NCI-H526 treated with DMSO at 0.1 percent for 48 hours (cell line): ENCODE measurements around the gene ELP4.
A peak's percentile ranks its signal among the peaks of the same experiment; 100 is the strongest.
"Not testable (repeated sequence)": the region's sequence is repeated elsewhere in the genome, so short reads cannot be mapped to it uniquely, and the experiment has no call there.

Experiments
- DNase-seq: peaks from one replicate; lab custom pipeline; 2025; lab: John Stamatoyannopoulos, UW

ELP4 gene, protein sequence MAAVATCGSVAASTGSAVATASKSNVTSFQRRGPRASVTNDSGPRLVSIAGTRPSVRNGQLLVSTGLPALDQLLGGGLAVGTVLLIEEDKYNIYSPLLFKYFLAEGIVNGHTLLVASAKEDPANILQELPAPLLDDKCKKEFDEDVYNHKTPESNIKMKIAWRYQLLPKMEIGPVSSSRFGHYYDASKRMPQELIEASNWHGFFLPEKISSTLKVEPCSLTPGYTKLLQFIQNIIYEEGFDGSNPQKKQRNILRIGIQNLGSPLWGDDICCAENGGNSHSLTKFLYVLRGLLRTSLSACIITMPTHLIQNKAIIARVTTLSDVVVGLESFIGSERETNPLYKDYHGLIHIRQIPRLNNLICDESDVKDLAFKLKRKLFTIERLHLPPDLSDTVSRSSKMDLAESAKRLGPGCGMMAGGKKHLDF

DNA sequence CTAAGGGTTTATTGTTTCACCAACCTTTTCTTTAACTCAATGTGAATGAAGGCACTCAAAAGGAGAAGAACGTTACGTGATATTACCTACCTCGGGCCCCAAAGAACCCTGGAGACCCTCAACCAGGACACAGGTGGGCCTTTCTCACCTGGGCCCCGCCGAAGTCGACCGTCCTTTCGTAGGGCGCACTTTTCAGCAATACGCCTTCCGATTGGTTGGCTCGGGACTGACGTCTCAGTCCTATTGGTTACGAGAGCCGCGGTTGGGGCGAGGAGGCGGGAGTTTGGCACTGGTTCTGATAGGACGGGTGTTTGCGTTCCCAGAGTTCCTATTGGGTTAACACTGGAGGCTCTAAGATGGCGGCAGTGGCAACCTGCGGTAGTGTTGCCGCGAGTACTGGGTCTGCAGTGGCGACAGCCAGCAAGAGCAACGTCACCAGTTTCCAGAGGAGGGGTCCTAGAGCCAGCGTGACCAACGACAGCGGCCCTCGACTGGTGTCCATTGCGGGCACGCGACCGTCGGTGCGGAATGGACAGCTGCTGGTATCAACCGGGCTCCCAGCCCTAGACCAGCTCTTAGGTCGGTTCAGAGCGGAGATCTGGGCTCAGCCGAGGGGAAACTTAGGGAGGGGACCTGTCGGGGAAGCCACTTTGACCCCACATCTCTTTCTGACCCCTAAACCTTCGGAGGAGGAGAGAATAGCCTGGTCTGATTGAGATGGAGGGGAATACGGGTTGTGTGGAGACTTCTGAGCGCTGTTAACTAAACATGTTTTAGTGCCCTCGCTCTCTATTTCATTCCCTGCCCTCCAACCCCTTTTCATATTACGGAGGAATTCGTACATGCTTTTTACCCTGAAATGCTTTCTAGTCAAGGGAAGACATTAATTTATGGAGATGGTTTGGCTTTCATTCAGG lies at the start of gene ELP4, which contains the start of gene IMMP1L:
TSS of gene ELP4 (plus strand) at position 339 of the 917 bp plus-strand sequence. CDS start at position 357, 18 bp downstream.
TSS of gene IMMP1L (minus strand) at position 194 of the 917 bp plus-strand sequence. CDS start 46,346 bp downstream, outside the sequence.
- DNase-seq = peak; percentile 99

DNA sequence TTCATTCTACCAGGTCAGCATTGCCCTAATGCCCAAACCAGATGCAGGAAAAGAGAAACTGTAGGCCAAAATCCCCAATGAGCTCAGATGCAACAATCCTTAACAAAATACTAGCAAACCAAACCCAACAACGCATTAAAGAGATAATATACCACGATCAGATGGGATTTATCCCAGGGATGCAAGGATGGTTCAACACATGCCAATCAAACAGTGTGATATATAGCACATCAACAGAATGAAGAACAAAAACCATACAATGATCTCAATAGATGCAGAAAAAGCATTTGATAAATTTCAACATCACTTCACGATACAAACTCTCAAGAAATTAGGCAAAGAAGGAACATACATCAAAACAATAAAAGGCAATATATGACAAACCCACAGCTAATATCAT lies 45.1 kb upstream of the ELP4 start:
- DNase-seq = no peak

DNA sequence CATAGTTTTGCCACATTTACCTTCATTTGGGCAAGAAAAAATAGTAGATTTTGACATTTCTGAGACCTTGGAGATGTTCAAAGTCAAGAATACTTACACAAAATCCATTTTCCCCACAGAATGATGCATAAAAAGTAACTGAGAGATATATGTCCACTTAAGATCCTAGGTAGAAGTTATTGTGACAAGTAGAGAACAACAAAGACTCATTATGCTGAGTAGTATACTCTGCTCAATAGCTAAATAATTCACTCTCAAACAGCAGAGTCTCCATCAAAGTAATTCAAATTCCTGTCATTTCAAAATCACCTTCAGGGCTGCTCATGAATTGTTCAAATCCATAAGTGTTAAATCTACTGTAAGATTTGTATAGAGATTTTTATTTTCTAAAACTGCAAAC lies 35.5 kb upstream of the ELP4 start:
- DNase-seq = no peak

DNA sequence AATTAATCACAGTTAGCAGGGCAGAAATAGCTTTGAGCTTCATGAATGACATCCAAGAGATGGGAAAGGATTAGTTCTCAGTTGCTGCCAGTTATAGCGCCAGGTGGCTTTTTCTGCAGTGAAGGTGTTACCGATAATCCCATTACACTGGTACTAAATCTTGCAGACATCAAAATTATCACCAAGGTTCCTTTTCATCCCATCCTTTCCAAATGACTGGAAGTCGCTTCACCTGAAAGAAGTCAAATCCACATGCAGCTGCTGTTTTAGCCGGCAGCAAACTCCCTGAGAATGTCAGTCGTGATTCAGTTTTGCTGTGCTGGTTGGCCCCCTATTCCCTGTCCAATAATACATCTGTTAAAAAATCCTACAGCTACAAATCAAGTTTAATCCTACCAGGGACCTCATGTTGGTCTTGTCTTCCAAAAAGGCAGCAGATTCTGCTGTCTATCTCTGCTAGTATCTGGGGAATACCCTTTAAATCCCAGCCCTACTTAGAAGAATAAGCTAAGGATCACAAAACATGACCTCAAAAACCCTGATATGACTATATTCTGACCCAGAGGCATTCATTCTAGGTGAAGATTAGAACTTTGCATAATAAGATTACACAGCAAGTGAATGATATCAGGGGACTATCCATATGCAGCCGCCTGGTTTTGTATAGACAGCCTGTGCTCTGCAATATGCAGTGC lies 31.9 kb upstream of the ELP4 start:
- DNase-seq = no peak

DNA sequence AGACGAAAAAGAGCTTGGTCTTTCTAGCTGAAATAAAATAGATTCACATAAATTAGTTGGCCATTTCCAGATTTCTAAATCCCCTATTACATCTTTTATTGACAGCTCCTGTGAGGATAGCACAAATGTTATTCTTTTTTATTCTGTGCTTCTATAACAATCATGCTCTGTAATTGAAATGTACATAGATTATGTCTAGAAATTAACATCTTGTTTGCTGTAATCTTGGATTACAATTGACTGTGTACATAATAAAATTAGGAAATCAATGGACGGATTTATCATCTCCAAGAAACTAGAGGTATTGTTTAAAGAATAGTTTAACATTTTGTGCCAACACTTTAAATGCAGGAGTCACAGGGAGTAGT lies 31.4 kb upstream of the ELP4 start:
- DNase-seq = peak; percentile 56

DNA sequence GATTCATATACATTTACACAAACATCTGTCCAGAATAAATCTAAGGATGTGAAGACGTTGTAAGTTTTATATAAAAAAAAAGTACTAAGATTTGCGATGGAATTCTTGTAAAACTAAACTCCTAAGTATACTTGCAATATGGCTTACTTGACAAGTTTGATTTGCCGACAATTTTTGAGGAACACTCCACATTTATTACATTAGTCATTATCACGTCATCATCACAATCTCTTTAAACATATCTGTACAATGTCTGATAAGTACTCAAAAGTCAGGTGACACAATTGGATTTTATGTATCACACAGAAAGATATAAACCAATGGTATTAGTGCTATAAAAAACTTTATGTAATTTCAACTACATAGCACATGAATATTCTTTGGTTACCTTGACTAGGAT lies 30.5 kb upstream of the ELP4 start:
- no peak for DNase-seq

DNA sequence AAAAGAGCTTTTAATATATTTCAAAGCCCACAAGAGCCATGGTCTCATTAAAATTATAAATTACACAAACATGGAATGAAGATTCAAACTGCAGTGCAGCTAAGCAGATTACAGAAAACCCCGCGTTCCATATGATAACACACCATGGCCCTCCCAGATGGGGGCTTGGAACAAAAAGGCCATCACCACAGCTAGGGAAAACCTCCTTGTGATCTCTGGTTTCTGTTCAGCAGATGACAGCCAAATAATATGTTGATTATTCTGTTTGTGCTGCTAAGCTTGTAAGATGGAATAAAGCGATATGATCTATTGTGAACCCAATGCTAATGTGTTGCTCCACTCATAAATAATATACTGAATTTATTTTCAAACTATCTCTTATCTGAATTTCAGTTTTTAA lies 28.6 kb upstream of the ELP4 start:
- DNase-seq = peak; percentile 82

DNA sequence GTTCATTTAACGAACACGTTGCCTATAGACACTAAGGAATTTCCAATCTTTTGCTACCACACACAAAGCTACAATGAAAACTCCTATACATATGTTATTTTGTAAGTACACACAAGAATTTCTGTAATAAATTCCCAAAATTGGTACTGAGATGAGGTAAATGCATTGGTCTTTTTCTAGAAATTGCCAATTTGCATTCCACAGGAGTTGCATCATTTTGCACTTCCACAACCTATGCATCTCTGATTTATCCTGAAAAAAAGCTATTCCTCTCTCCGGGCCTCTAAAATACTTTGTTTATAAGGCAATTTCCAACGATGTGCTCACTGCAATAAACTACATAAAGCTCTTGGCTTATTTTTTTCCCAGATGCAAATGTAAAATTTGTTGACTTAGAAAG lies 25.1 kb upstream of the ELP4 start:
- no peak for DNase-seq

DNA sequence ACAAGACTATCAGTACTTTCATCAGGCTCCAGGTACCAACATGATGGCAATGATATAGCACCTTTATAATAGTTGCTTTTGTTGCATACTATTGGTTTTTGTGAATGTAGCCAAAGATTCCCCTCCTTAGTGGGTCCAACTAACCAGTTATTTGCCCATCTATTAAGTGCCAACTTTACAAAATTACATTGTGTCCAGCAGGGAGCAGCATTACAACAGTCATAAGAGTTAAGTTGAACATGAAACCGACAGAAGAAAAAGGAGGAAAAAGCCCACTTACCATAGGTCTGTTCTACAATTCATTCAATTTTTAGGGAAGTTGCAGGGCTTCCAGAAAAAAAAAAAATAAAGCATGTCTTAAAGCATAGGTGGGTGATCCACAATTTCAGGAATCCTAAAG lies 21.7 kb upstream of the ELP4 start:
- DNase-seq = peak; percentile 23

DNA sequence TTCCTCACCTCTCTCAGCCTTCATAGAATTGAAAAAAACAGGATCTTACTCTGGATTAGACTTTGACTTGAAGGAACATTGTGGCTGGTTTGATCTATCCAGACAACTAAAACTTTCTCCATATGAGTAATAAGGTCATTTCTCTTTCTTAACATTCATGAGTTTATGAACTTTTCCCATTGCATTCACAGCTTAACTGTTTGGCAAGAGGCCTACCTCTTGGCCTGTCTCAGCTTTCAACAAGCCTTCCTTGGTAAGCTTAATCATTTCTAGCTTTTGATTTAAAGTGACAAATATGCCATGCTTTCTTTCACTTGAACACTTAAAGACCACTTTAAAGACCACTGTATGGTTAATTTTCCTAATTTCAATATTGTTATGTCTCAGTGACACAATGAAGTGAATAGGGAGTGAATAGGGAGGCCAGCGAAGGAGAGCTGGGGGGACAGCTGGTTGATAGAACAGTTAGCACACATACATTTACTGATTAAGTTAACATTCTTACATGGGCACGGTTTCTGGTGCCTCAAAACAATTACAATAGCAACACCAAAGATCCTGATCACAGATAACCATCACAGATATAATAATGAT lies 17.1 kb upstream of the ELP4 start:
- no peak for DNase-seq

DNA sequence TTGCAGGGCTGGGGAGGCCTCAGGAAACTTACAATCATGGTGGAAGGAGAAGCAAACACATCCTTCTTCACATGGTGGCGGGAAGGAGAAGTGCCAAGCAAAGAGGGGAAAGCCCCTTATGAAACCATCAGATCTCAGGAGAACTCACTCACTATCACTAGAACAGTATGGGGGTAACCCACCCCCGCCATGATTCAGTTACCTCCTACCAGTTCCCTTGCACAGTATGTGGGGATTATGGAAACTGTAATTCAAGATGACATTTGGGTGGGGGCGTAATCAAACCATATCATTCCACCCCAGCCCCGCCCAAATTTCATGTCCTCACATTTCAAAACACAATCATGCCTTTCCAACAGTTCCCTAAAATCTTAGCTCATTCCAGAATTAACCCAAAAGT lies 16.3 kb upstream of the ELP4 start:
- DNase-seq = no peak

DNA sequence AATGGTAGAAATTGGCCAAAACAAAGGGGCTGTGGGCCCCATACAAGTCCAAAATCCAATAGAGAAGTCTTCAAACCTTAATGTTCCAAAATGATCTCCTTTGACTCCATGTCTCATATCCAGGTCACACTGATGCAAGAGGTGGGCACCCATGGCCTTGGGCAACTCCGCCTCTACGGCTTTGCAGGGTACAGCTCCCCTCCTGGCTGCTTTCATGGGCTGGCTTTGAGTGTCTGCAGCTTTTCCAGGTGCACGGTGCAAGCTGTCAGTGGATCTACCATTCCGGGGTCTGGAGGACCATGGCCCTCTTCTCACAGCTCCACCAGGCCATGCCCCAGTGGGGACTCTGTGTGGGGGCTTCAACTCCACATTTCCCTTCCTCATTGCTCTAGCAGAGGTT lies 15.8 kb upstream of the ELP4 start:
- DNase-seq = not testable (repeated sequence)

DNA sequence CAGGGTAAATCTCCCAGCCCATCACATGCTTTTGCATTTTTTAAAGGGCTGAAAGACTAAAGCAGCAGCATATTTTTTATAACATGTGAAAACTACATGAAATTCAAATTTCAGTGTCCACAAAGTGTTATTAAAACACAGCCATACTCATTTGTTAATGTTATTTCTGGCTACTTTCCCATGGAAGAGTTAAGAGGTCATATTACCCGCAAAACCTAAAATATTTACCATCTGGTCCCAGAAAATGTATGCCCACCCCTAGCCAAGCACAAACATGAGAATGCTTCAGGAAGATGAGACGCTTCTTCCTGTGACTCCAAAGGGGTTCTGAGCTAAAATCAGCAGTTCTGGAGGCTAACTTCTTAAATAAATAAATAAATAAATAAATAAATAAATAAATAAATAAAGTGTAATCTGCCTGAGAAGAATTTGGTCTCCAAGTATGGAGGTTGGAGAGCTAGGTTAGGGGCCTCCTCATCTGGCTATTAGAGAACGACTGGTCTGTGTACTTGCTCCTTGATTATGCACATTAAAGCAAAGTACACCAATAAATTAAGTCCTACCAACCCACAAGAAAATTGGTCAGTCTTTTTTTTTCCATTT lies 9.9 kb upstream of the ELP4 start:
- DNase-seq = no peak

DNA sequence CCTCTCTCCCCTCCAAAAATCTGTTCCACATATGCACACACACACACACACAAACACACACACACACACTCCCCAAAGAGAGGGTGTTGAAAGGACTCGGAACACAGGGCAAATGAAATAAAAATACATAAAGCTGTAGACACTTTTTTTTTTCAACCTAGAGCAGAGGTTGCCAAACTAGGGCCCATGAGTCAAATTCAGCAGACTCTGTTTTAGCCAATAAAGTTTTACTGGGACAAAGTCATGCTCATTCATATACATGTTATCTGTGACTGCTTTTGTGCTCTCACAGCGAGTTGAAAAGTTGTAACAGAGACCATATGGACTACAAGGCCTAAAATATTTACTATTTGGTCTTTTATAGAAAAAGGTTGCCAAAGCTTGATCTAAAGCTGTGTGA lies 9.0 kb upstream of the ELP4 start:
- no peak for DNase-seq

DNA sequence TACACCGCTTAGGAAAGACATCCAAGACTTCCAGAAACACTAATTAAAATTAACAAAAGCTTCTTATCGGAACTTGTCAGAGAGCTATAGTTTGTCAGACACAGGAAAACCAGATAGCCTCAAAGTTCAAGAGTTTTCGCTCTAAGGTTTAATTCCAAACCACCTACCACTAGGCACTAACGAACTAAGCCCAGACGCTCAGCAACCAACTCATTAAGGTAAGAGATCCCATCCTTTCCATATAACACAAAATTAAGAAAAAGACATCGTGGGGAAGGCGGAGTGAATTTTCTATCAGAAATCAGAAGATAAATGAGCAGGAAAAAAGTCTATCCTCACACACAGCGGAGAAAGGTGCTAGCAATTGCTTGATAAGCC lies 527 bp upstream of the ELP4 start:
- DNase-seq = no peak

DNA sequence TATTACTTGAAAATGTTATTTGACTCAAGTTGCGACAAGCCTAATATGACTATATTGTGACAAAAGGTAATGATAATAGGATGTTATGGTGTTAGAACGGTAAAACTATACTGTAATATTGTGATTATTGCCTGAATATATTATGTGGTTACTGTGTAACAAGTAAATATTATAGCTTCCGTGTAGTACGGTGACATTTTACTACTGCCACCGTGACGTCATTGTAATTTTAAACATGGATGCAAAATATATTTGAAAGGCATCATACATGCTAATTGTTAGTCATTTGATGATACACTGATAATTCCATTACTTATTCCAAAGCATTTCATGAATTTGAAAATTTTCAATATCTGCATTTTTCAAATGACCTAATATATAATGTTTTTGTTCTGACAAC lies 2.5 kb downstream of the ELP4 start:
- DNase-seq = no peak

DNA sequence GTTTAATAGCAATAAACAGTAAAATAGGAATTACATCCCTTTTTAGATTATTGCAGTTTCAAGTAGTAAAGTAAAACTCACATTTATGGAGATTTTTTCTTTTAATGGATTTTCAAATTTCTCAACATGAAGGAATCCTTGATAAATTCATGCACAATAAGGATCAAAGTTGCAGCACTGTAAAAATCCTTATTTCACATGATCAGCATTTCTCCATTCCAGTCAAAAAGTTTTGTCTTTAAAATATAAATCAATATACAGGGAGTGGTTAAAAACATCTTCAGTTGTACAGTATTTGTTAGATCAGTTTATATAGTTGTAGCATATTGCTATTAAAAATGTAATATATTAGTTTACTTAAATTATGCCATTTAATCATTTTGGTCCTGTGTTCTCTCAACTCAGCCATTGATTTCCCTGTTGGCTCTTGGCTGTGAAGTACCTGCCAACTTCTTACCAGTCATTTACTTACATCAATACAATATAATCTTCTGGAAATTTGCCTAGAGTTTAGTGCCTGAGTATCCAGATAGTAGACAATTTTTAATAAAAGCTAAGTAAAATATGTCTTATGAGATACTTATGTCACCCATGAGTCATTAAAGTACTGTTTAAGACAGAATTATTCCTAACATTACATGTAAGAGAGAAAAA lies 12.1 kb downstream of the ELP4 start:
- DNase-seq = no peak

DNA sequence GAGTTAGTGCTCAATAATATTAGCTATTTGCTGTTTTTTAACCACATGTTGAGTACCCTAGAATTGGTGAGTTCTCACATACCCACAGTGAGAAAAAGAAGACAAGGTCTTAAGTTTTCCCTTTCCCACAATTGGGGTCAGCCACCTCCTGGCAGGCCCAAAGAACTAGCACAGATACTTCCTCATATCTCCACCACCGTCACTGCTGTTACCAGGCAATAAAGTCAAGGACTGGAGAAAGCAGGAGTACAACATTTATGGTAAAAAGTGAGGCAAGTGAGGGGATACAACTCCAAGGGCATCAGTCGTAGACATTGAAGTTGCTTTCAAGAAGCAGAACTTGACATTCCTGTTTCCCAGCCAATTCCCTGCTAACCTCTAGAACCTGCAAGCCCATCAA lies 19.6 kb downstream of the ELP4 start:
- DNase-seq = no peak

DNA sequence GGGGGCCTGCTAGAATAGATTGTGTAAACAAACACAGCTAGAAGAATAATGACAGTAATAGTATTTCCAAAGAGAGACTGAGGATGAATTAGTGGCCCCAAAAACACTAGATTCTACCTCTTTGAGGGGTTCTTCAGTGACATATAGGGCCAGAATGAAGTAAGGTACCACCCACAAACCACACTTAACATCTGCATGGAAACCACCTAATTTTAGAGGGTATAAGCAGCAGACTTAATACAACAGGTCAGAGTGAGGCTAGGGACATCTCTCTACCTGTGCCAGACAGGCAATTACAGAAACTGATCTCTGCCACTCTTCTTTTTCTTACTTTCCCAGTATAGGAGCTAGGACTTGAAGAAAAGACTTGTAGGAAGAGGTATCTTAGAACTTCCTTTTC lies 20.1 kb downstream of the ELP4 start:
- DNase-seq = no peak

DNA sequence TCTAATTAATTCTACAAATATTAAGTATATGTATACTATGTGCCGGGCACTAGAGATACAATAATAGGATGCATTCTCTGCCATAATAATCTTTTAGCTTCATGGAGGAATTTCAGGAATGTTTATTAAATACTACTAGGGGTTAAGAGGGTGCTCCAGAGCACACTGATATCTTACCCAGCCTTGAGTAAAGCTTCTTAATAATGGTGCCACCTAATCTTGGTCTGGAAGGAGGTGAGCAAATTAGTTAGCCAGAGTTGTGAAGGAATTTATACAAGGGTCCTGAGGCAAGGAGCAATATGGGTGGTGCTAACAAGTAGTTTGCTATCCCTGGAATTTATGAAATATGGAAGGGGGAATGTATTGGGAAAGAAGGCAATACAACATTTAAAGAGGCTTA lies 21.7 kb downstream of the ELP4 start:
- no peak for DNase-seq

DNA sequence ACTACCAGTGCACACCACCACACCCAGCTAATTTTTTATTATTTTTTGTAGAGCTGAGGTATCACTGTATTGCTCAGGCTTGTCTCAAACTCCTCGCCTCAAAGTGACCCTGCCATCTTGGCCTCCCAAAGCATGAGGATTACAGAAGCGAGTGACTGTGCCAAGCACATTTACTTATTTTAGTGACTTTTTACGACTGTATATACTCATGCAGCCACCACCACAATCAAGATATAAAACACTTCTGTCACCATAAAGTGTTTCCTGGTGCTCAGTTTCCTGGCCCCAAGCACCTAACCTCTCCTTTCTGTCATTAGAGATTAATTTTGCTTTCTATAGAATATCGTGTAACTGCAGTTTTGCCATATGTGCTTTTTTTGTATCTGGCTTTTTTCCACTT lies 25.9 kb downstream of the ELP4 start:
- no peak for DNase-seq
